GM10266 (cell line): ENCODE data around the gene PSAP.
A peak's percentile ranks its signal among the peaks of the same experiment; 100 is the strongest.

Experiments
- DNase-seq: peaks from one replicate; pipeline ENCODE4 v3.0.0; 2012; ENCODE audit errors: extremely low spot score
- TF ChIP-seq, protein P1 (sequence below): IDR thresholded peaks from 2 replicates; pipeline ENCODE4 v1.5.1; 2012; ENCODE audit warnings: mild to moderate bottlenecking, low read depth; ENCODE audit not compliant: control insufficient read depth, insufficient read depth; ENCODE audit errors: missing control alignments

PSAP gene

DNA sequence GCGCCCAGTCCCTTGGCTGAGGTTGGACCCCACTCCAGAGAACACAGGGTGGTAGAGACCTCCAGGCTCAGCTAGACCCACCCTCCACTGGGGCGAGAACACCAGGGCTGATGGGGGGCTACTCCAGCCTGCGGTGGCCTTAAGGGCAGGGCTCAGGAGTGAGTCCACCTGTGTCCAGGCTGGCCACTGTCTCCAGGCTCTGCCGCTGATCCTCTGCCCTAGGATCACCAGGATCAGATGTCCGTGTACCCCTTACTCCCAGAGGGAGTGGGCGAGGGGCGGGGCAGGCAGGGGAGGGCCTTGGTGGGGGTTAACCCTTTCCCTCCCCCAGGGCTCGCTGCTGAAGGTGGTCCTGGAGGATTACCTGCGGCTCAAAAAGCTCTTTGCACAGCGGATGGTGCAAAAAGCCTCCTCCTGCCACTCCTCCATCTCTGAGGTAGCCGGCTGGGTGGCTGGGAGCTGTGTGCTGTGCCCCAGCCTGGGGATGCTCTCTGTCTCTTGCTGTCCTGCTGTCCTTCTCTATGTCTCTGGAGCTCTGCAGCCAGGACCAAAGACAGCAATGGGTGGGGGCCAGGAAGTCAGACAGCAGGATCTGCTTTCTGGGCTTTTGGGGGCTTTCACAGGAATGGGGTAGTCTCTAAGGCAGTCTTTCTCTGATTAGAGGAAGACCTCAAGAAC is 38.0 kb downstream of the PSAP start:
- DNase-seq, result no peak
- TF ChIP-seq, protein P1, sequence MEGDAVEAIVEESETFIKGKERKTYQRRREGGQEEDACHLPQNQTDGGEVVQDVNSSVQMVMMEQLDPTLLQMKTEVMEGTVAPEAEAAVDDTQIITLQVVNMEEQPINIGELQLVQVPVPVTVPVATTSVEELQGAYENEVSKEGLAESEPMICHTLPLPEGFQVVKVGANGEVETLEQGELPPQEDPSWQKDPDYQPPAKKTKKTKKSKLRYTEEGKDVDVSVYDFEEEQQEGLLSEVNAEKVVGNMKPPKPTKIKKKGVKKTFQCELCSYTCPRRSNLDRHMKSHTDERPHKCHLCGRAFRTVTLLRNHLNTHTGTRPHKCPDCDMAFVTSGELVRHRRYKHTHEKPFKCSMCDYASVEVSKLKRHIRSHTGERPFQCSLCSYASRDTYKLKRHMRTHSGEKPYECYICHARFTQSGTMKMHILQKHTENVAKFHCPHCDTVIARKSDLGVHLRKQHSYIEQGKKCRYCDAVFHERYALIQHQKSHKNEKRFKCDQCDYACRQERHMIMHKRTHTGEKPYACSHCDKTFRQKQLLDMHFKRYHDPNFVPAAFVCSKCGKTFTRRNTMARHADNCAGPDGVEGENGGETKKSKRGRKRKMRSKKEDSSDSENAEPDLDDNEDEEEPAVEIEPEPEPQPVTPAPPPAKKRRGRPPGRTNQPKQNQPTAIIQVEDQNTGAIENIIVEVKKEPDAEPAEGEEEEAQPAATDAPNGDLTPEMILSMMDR, result no peak

- TF ChIP-seq, protein P1, result peak; percentile 81
- peak; percentile 89 for DNase-seq
Observed at GRCh38 chr10:71812016-71812912, 38.8 kb downstream of the PSAP start.

DNA sequence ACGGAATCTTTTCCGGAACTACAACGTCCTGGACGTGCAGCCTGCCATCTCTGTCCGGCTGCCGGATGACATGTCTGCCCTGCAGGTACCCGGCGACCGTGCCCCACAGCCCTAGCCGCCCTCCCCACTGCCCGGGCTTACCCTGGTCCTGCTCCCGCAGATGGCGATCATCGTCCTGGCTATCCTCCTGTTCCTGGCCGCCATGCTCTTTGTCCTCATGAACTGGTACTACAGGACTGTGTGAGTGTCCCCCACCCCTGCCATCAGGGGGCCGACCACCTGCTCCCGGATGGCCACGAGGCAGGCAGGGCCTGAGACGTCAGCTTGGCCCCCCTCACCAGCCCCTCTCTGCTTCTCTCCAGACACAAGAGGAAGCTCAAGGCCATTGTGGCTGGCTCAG is 39.7 kb downstream of the PSAP start:
- no peak for DNase-seq
- TF ChIP-seq, protein P1, result no peak

- DNase-seq, result no peak
- TF ChIP-seq, protein P1, result no peak
Observed at GRCh38 chr10:71810048-71810750, 40.9 kb downstream of the PSAP start.

DNA sequence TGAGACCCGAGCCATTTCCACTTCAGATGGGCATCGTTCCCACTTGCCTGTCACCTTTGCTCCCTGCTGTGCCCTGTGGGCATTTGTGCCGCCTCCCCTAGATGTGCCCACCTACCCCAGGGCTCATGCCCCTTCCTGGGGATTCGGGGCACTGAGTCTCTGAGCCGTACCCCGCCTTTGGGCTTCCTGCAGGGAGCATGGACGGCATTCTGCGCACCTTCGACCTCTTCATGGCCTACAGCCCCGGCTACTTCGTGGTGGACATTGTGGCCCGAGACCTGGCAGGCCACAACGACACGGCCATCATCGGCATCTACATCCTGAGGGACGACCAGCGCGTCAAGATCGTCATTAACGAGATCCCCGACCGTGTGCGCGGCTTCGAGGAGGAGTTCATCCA is 41.4 kb downstream of the PSAP start:
- TF ChIP-seq, protein P1, result no peak
- DNase-seq, result no peak

DNA sequence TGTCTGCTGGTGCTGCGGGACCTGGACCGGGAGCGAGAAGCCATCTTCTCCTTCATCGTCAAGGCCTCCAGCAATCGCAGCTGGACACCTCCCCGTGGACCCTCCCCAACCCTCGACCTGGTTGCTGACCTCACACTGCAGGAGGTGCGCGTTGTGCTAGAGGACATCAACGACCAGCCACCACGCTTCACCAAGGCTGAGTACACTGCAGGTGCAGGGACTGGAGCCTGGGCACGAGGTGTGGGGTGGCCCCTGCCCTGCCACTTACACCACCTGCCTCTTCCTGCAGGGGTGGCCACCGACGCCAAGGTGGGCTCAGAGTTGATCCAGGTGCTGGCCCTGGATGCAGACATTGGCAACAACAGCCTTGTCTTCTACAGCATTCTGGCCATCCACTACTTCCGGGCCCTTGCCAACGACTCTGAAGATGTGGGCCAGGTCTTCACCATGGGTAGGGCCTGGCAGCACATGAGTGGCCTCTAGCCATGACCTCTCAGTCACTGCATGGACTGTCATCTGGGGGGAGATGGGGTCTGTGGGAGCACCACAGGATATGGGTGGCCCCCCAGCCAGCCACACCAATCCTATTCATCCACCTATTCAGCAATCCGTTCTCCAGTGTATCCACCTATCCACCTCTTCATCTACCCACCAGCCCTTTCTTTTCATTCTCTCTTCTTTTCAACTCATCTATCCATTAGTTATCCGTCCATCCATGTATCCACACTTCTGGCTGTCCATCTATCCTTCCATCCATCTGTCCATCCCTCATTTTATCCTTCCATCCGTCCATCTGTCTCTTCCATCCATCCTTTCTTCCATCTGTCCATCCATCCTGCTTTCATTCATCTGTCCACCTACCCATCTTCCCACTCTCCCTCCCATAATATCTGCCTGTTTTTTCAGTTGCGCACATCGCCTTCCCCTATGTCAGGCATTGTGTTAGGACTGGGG is 43.2 kb downstream of the PSAP start:
- no peak for DNase-seq
- TF ChIP-seq, protein P1, result no peak
